Spinal cord (tissue), 10 donors: ENCODE results near the gene FAAP100. TPM values are rescaled to one million over a fixed set of nuclear protein-coding genes. Genes with fewer than 3 reads are reported as not detected.

Source experiments
- DNase-seq, 6 donors: peaks; one replicate each; pipeline versions ENCODE4 v3.0.0 to v3.0.0-alpha.2; 2013 to 2015; ENCODE audit warnings: low spot score in 6 of 6, low read depth in 4 of 6
- H3K27ac ChIP-seq: one replicate; pipeline ENCODE4 v1.5.1; 2013; ENCODE audit warnings: low read depth, low read length, control low read depth
- H3K27me3 ChIP-seq: one replicate; pipeline ENCODE4 v1.6.1; 2013; ENCODE audit warnings: low read length; ENCODE audit not compliant: control insufficient read depth, insufficient read depth
- H3K36me3 ChIP-seq: one replicate; pipeline ENCODE4 v1.6.1; 2013; ENCODE audit warnings: low read length; ENCODE audit not compliant: control insufficient read depth, insufficient read depth
- H3K4me1 ChIP-seq: one replicate; pipeline ENCODE4 v1.6.1; 2013; ENCODE audit warnings: low read length; ENCODE audit not compliant: control insufficient read depth, insufficient read depth
- H3K4me3 ChIP-seq: one replicate; pipeline ENCODE4 v1.5.1; 2013; ENCODE audit warnings: low read depth, low read length, control low read depth
- H3K9me3 ChIP-seq: one replicate; pipeline ENCODE4 v1.6.1; 2013; ENCODE audit warnings: low read length; ENCODE audit not compliant: control insufficient read depth, insufficient read depth
- WGBS: methylation state at CpG from one replicate; pipeline ENCODE4 v1.1.5; 2013; ENCODE audit warnings: missing lambda C conversion rate; ENCODE audit not compliant: insufficient coverage; 5-methylcytosine and 5-hydroxymethylcytosine counted together
- polyA plus RNA-seq, 2 donors: library from polyadenylated mRNA; unstranded; fragments of 120-200 nt; gene quantifications; one replicate each; pipeline ENCODE4 v1.2.1, GENCODE V29; 2013; ENCODE audit not compliant: insufficient read length in 2 of 2
- total RNA-seq, 2 donors: library from RNA; depleted of rRNA in 1 of 2; stranded (reverse); fragments of 120-200 nt in 1 of 2; fragments of >200 nt in 1 of 2; gene quantifications; one replicate each; pipeline versions ENCODE4 v1.2.3 to v1.2.4, GENCODE V29; 2013 to 2014
- donor health status: healthy.

The FAAP100 gene
- total and polyA plus RNA-seq, 4 donors, result 16.9 to 70.9 (median 39.2) TPM

- peaks cover 89% of the 10 kb centered on the region for H3K36me3 ChIP-seq
- WGBS, result 97% methylated on average over 16 of the region's 17 CpGs
- H3K9me3 ChIP-seq, result no peaks in the 10 kb centered on the region
- H3K4me1 ChIP-seq, result peaks cover 21% of the 10 kb centered on the region
- peaks cover 13% of the 10 kb centered on the region for H3K27me3 ChIP-seq
- H3K4me3 ChIP-seq, result no peak overlapping the region
- no peak for DNase-seq
- H3K27ac ChIP-seq, result no peak overlapping the region
Measured at GRCh38 chr17:81541123-81541522, 11.0 kb downstream of the FAAP100 start.

DNA sequence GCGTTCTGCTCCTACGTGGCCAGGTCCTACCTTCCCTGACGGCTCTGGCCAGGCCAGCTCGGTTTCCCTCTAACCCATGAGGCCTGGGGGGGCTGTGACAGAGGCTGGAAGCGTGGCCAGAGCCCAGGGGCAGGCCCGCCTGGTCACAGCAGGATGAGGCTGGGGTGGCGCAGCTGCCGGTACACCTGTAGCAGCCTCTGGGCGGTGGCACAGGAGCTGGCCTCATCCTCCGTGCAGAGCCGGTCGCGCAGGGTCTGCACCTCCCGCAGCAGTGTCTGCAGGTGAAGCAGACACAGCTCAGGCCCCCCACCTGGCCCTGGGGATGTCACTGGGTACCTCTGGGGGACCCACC is 11.5 kb downstream of the FAAP100 start:
- Histone ChIP-seq H3K27ac (no peak overlapping the region), H3K36me3 (peaks cover 84% of the 10 kb centered on the region), H3K4me3 (no peak overlapping the region), H3K9me3 (no peaks in the 10 kb centered on the region), H3K4me1 (peaks cover 25% of the 10 kb centered on the region), H3K27me3 (peaks cover 17% of the 10 kb centered on the region)
- DNase-seq, result no peak
- WGBS, result 94% methylated on average over 14 of the region's 14 CpGs

GRCh38 chr17:81539961-81540675 is 12.0 kb downstream of the FAAP100 start:
- DNase-seq, result no peak
- peaks cover 79% of the 10 kb centered on the region for H3K36me3 ChIP-seq
- peaks cover 25% of the 10 kb centered on the region for H3K4me1 ChIP-seq
- H3K4me3 ChIP-seq, result no peak overlapping the region
- no peaks in the 10 kb centered on the region for H3K9me3 ChIP-seq
- H3K27me3 ChIP-seq, result peaks cover 17% of the 10 kb centered on the region
- 95% methylated on average over 23 of the region's 28 CpGs for WGBS
- no peak overlapping the region for H3K27ac ChIP-seq

DNA sequence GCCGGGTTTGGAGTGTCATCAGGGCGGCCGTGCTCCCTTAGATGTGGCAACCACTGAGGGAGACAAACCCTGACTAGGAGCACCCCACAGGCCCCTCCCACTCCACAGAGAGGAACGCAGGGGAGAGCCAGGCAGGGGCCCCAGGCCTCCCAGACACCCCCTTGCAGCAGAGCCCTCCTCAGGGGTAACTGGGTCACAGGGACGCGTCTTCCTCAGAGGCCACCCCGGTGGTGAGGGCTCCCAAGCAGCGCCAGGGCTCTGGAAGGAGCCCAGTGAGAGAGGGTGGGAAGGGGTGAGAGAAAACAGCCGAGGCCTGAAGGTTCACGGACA is 12.6 kb downstream of the FAAP100 start:
- WGBS, result 80% methylated on average over 7 of the region's 10 CpGs
- H3K4me3 ChIP-seq, result no peak overlapping the region
- DNase-seq, result no peak
- no peak overlapping the region for H3K27ac ChIP-seq
- H3K27me3 ChIP-seq, result peaks cover 17% of the 10 kb centered on the region
- H3K36me3 ChIP-seq, result peaks cover 73% of the 10 kb centered on the region
- peaks cover 25% of the 10 kb centered on the region for H3K4me1 ChIP-seq
- no peaks in the 10 kb centered on the region for H3K9me3 ChIP-seq

DNA sequence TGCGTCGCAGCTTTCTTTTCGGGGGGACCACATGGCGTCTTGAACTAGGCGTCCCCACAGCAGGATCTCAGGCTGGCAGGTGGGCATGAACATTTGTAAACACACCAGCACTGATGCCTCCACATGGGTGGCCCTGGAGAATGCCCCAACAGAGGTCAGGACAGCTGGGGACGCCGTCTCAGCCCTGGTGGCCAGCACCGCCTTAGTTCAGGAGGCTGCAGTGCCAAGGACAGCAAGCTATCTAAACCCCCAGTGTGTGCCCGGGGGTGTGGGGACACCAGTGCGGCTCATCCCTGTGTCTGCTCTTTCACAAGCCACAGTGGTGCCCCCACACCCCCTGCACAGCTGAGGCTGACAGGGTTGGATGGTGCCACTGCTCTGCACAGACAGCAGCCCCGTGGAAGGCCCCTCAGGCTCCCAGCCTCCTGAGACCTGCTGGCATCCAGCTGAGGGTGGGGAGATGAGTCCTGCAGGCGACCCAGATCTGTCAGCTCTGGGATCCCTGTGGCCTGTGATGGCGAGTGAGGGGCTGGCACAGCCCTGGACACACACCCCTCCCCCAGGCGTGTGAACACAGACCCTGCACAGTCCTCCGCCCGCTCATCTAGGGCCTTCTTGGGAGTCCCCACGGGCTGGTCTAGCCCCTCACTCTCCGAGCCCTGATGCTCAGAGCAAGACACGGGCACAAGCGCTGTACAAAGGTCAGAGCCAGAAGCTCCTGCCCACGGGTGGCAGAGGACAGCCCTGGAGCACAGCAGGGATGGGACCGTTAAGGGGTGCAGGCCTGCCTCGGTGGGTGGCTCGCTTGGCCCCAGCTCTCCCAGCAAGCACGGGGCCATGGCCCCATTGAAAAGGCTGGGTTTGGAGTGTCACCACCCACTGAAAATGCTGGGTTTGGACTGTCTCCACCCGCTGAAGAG is 13.2 kb downstream of the FAAP100 start:
- WGBS, result 76% methylated on average over 24 of the region's 26 CpGs
- Histone ChIP-seq H3K36me3 (peaks cover 67% of the 10 kb centered on the region), H3K27ac (no peak overlapping the region), H3K4me1 (peaks cover 25% of the 10 kb centered on the region), H3K4me3 (no peak overlapping the region), H3K9me3 (no peaks in the 10 kb centered on the region), H3K27me3 (peaks cover 17% of the 10 kb centered on the region)
- DNase-seq, result no peak

GRCh38 chr17:81537856-81538555 is 14.1 kb downstream of the FAAP100 start:
- Histone ChIP-seq H3K27me3 (peaks cover 17% of the 10 kb centered on the region), H3K4me1 (peaks cover 25% of the 10 kb centered on the region), H3K9me3 (no peaks in the 10 kb centered on the region), H3K4me3 (no peak overlapping the region), H3K36me3 (peaks cover 57% of the 10 kb centered on the region), H3K27ac (no peak overlapping the region)
- peak in 1 of 6 donors; percentile 18 for DNase-seq
- WGBS, result 56% methylated on average over 24 of the region's 26 CpGs

GRCh38 chr17:81537343-81537855 is 14.8 kb downstream of the FAAP100 start:
- H3K27me3 ChIP-seq, result peaks cover 17% of the 10 kb centered on the region
- H3K4me3 ChIP-seq, result no peak overlapping the region
- H3K9me3 ChIP-seq, result no peaks in the 10 kb centered on the region
- H3K4me1 ChIP-seq, result peaks cover 25% of the 10 kb centered on the region
- H3K27ac ChIP-seq, result no peak overlapping the region
- WGBS, result 4% methylated on average over 12 of the region's 17 CpGs
- H3K36me3 ChIP-seq, result peaks cover 51% of the 10 kb centered on the region
- DNase-seq, result peak in 2 of 6 donors; percentile 63 to 72

GRCh38 chr17:81536299-81537290 is 15.6 kb downstream of the FAAP100 start:
- no peak overlapping the region for H3K27ac ChIP-seq
- H3K4me3 ChIP-seq, result no peak overlapping the region
- DNase-seq, result no peak
- 6% methylated on average over 86 of the region's 89 CpGs for WGBS
- peaks cover 17% of the 10 kb centered on the region for H3K27me3 ChIP-seq
- H3K4me1 ChIP-seq, result peaks cover 25% of the 10 kb centered on the region
- H3K9me3 ChIP-seq, result no peaks in the 10 kb centered on the region
- peaks cover 46% of the 10 kb centered on the region for H3K36me3 ChIP-seq
